HEK293 (cell line): Measurements from ENCODE around the gene S100PBP.

Experiments
- CTCF ChIA-PET: fragments of 350-600 bp; formaldehyde crosslinking; extraction: SDS; loops from one replicate; lab custom pipeline; 2021; ENCODE audit warnings: antibody characterized with exemption; lab: Yijun Ruan, JAX
- POLR2A ChIA-PET: fragments of 300-600 bp; formaldehyde crosslinking; extraction: SDS; loops from one replicate; lab custom pipeline; 2020; ENCODE audit warnings: antibody characterized with exemption, inconsistent platforms; lab: Yijun Ruan, JAX
- H3K27ac ChIP-seq: fragments of 200-500 bp; sonication (Bioruptor generic); 2 replicates; pipeline ENCODE4 v1.5.1; 2014; ENCODE audit warnings: low read depth, low read length, control low read depth, inconsistent platforms; ENCODE audit errors: extremely low read depth
- H3K36me3 ChIP-seq, 2 experiments: fragments of 200-500 bp in 1 of 2; sonication (Bioruptor generic) in 1 of 2; 1 replicate in 1 of 2; 2 replicates in 1 of 2; pipeline ENCODE4 v1.5.1; 2014 to 2017; ENCODE audit warnings: inconsistent platforms in 2 of 2, low read length in 2 of 2; ENCODE audit not compliant: control insufficient read depth in 2 of 2, insufficient read depth in 1 of 2
- H3K4me1 ChIP-seq: fragments of 200-500 bp; sonication (Bioruptor generic); 2 replicates; pipeline ENCODE4 v1.5.1; 2014; ENCODE audit warnings: mild to moderate bottlenecking, low read length, inconsistent platforms; ENCODE audit not compliant: control insufficient read depth, insufficient read depth
- H3K4me3 ChIP-seq: 2 replicates; pipeline ENCODE4 v1.5.1; 2011; ENCODE audit warnings: low read depth, mild to moderate bottlenecking, control low read depth, low read length, moderate library complexity
- H3K9me3 ChIP-seq: fragments of 200-500 bp; sonication (Bioruptor generic); 2 replicates; pipeline ENCODE4 v1.5.1; 2014; ENCODE audit warnings: low read depth, low read length, inconsistent platforms; ENCODE audit not compliant: control insufficient read depth, insufficient read depth
- BCL11A ChIP-seq: fragments of 450-650 bp; formaldehyde crosslinking; IDR thresholded peaks from 2 replicates; pipeline ENCODE4 v1.5.1; 2016; ENCODE audit warnings: low read depth, missing biosample characterization, missing genetic modification characterization
- GLIS1 ChIP-seq: fragments of 450-650 bp; formaldehyde crosslinking; IDR thresholded peaks from 2 replicates; pipeline ENCODE4 v1.5.1; 2016; ENCODE audit warnings: missing biosample characterization, missing genetic modification characterization
- GLIS2 ChIP-seq: fragments of 450-650 bp; formaldehyde crosslinking; IDR thresholded peaks from 2 replicates; pipeline ENCODE4 v1.5.1; 2016; ENCODE audit warnings: missing biosample characterization, missing genetic modification characterization
- HOXA7 ChIP-seq: sonication (generic); formaldehyde crosslinking; IDR thresholded peaks from 2 replicates; pipeline ENCODE4 v1.8.1; 2022; ENCODE audit warnings: missing genetic modification reagents, borderline replicate concordance
- IKZF3 ChIP-seq: fragments of 450-650 bp; IDR thresholded peaks from 2 replicates; pipeline ENCODE4 v1.5.0; 2018; ENCODE audit warnings: missing biosample characterization, mild to moderate bottlenecking, missing genetic modification characterization, moderate library complexity
- PRDM6 ChIP-seq: fragments of 450-650 bp; formaldehyde crosslinking; IDR thresholded peaks from 2 replicates; pipeline ENCODE4 v1.5.1; 2017; ENCODE audit warnings: missing biosample characterization, missing genetic modification characterization
- RBAK ChIP-seq: fragments of 450-650 bp; formaldehyde crosslinking; IDR thresholded peaks from 2 replicates; pipeline ENCODE4 v1.5.1; 2016; ENCODE audit warnings: missing biosample characterization, missing genetic modification characterization
- SP2 ChIP-seq: fragments of 450-650 bp; formaldehyde crosslinking; IDR thresholded peaks from 2 replicates; pipeline ENCODE4 v1.5.1; 2016; ENCODE audit warnings: missing biosample characterization, missing genetic modification characterization
- YY1 ChIP-seq: fragments of 450-650 bp; formaldehyde crosslinking; IDR thresholded peaks from 2 replicates; pipeline ENCODE4 v1.5.1; 2018; ENCODE audit warnings: missing biosample characterization, missing genetic modification characterization
- ZFHX2 ChIP-seq: fragments of 450-650 bp; formaldehyde crosslinking; conservative IDR thresholded peaks from 2 replicates; pipeline ENCODE4 v1.5.1; 2016; ENCODE audit warnings: missing biosample characterization, missing genetic modification characterization
- ZIC2 ChIP-seq: fragments of 450-650 bp; formaldehyde crosslinking; IDR thresholded peaks from 2 replicates; pipeline ENCODE4 v1.5.1; 2016; ENCODE audit warnings: missing biosample characterization, missing genetic modification characterization
- ZNF19 ChIP-seq: fragments of 450-650 bp; formaldehyde crosslinking; IDR thresholded peaks from 2 replicates; pipeline ENCODE4; 2016; ENCODE audit warnings: missing biosample characterization, missing genetic modification characterization, low read depth
- ZNF274 ChIP-seq, 2 experiments: fragments of 200-500 bp in 1 of 2; fragments of 450-650 bp in 1 of 2; sonication (Bioruptor generic) in 1 of 2; formaldehyde crosslinking in 1 of 2; IDR thresholded peaks; 2 replicates each; pipeline versions ENCODE4 v1.5.1 to v1.6.1; 2014 to 2016; ENCODE audit warnings: borderline replicate concordance in 1 of 2, inconsistent platforms in 1 of 2, low read length in 1 of 2, missing biosample characterization in 1 of 2, missing genetic modification characterization in 1 of 2
- ZNF292 ChIP-seq: fragments of 450-650 bp; formaldehyde crosslinking; IDR thresholded peaks from 2 replicates; pipeline ENCODE4 v1.5.1; 2016; ENCODE audit warnings: low read depth, missing biosample characterization, missing genetic modification characterization, borderline replicate concordance
- ZNF302 ChIP-seq: fragments of 450-650 bp; formaldehyde crosslinking; IDR thresholded peaks from 2 replicates; pipeline ENCODE4 v1.5.1; 2016; ENCODE audit warnings: missing biosample characterization, missing genetic modification characterization, low read depth
- ZNF501 ChIP-seq: fragments of 450-650 bp; formaldehyde crosslinking; IDR thresholded peaks from 2 replicates; pipeline ENCODE4 v1.5.1; 2016; ENCODE audit warnings: missing biosample characterization, missing genetic modification characterization
- ZNF514 ChIP-seq: fragments of 450-650 bp; formaldehyde crosslinking; IDR thresholded peaks from 2 replicates; pipeline ENCODE4 v1.5.1; 2016; ENCODE audit warnings: missing biosample characterization, missing genetic modification characterization
- ZNF548 ChIP-seq: fragments of 450-650 bp; formaldehyde crosslinking; IDR thresholded peaks from 2 replicates; pipeline ENCODE4 v1.5.1; 2016; ENCODE audit warnings: missing biosample characterization, missing genetic modification characterization
- ZNF626 ChIP-seq: fragments of 450-650 bp; sonication (Bioruptor Pico); formaldehyde crosslinking; IDR thresholded peaks from 2 replicates; pipeline ENCODE4 v1.5.1; 2018; ENCODE audit warnings: missing biosample characterization, missing genetic modification characterization, inconsistent platforms
- ZNF639 ChIP-seq: fragments of 450-650 bp; formaldehyde crosslinking; IDR thresholded peaks from 2 replicates; pipeline ENCODE4 v1.5.1; 2016; ENCODE audit warnings: missing biosample characterization, missing genetic modification characterization
- ZNF658 ChIP-seq: fragments of 450-650 bp; formaldehyde crosslinking; IDR thresholded peaks from 2 replicates; pipeline ENCODE4; 2016; ENCODE audit warnings: missing biosample characterization, missing genetic modification characterization
- TF ChIP-seq, protein P1 (sequence below): fragments of 450-650 bp; formaldehyde crosslinking; IDR thresholded peaks from 2 replicates; pipeline ENCODE4 v1.5.0; 2017; ENCODE audit warnings: missing biosample characterization, missing genetic modification characterization, borderline replicate concordance
- TF ChIP-seq, protein P2 (sequence below): fragments of 450-650 bp; formaldehyde crosslinking; IDR thresholded peaks from 2 replicates; pipeline ENCODE4 v1.5.1; 2017; ENCODE audit warnings: missing biosample characterization, missing genetic modification characterization
- TF ChIP-seq, protein P3 (sequence below): sonication (generic); formaldehyde crosslinking; IDR thresholded peaks from 2 replicates; pipeline ENCODE4 v1.8.1; 2022; ENCODE audit warnings: mild to moderate bottlenecking, moderate library complexity, missing genetic modification reagents
- TF ChIP-seq, protein P4 (sequence below): fragments of 450-650 bp; formaldehyde crosslinking; IDR thresholded peaks from 2 replicates; pipeline ENCODE4 v1.5.1; 2017; ENCODE audit warnings: missing biosample characterization, missing genetic modification characterization

The S100PBP gene

GRCh38 chr1:32884032-32884372 is 66.5 kb downstream of the S100PBP start:
- H3K4me3 ChIP-seq = no peak overlapping the region
- CTCF ChIA-PET = interaction anchor here (0.7 to 3.3 kb wide), 2 partner anchors 9 to 251 kb away, joined by 3 to 22 read pairs; no protein-coding TSS in a partner anchor
- TF ChIP-seq, protein P1, sequence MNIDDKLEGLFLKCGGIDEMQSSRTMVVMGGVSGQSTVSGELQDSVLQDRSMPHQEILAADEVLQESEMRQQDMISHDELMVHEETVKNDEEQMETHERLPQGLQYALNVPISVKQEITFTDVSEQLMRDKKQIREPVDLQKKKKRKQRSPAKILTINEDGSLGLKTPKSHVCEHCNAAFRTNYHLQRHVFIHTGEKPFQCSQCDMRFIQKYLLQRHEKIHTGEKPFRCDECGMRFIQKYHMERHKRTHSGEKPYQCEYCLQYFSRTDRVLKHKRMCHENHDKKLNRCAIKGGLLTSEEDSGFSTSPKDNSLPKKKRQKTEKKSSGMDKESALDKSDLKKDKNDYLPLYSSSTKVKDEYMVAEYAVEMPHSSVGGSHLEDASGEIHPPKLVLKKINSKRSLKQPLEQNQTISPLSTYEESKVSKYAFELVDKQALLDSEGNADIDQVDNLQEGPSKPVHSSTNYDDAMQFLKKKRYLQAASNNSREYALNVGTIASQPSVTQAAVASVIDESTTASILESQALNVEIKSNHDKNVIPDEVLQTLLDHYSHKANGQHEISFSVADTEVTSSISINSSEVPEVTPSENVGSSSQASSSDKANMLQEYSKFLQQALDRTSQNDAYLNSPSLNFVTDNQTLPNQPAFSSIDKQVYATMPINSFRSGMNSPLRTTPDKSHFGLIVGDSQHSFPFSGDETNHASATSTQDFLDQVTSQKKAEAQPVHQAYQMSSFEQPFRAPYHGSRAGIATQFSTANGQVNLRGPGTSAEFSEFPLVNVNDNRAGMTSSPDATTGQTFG (tag by site-specific recombination) = no peak
- TF ChIP-seq ZNF501 (tag by site-specific recombination) = no peak
- no peak for TF ChIP-seq IKZF3 (tag by site-specific recombination)
- TF ChIP-seq, all 188 proteins: peak for 0

GRCh38 chr1:32884726-32885125 is 67.3 kb downstream of the S100PBP start:
- ChIA-PET CTCF (interaction anchor here (0.6 to 3.3 kb wide), 5 partner anchors 9 to 252 kb away, joined by 3 to 22 read pairs (median 3); no protein-coding TSS in a partner anchor), POLR2A (no interaction called here)
- no peak overlapping the region for H3K27ac ChIP-seq
- H3K36me3 ChIP-seq = no peaks in the 10 kb centered on the region
- no peaks in the 10 kb centered on the region for H3K9me3 ChIP-seq
- H3K4me3 ChIP-seq = no peak overlapping the region
- H3K4me1 ChIP-seq = no peaks in the 10 kb centered on the region
- TF ChIP-seq RBAK (tag by site-specific recombination) = no peak
- TF ChIP-seq ZNF19 = no peak
- TF ChIP-seq ZNF639 (tag by site-specific recombination) = no peak
- TF ChIP-seq GLIS1 (tag by site-specific recombination) = peak; percentile 88
- TF ChIP-seq, protein P2, sequence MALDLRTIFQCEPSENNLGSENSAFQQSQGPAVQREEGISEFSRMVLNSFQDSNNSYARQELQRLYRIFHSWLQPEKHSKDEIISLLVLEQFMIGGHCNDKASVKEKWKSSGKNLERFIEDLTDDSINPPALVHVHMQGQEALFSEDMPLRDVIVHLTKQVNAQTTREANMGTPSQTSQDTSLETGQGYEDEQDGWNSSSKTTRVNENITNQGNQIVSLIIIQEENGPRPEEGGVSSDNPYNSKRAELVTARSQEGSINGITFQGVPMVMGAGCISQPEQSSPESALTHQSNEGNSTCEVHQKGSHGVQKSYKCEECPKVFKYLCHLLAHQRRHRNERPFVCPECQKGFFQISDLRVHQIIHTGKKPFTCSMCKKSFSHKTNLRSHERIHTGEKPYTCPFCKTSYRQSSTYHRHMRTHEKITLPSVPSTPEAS (tag by site-specific recombination) = no peak
- no peak for TF ChIP-seq YY1 (tag by site-specific recombination)
- TF ChIP-seq ZNF292 = no peak
- TF ChIP-seq ZFHX2 (tag by site-specific recombination) = peak; percentile 37
- TF ChIP-seq, protein P3, sequence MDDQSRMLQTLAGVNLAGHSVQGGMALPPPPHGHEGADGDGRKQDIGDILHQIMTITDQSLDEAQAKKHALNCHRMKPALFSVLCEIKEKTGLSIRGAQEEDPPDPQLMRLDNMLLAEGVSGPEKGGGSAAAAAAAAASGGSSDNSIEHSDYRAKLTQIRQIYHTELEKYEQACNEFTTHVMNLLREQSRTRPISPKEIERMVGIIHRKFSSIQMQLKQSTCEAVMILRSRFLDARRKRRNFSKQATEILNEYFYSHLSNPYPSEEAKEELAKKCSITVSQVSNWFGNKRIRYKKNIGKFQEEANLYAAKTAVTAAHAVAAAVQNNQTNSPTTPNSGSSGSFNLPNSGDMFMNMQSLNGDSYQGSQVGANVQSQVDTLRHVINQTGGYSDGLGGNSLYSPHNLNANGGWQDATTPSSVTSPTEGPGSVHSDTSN (CRISPR knock-in tag) = no peak
- no peak for TF ChIP-seq BCL11A (tag by site-specific recombination)
- TF ChIP-seq SP2 = peak; percentile 33; the same call in 1 of the 2 replicates
- no peak for TF ChIP-seq ZNF274 (IDR thresholded peaks at IDR 0.05; ENCODE audit: low read length)
- TF ChIP-seq ZNF274 (tag by site-specific recombination; IDR thresholded peaks at IDR 0.05; ENCODE audit: borderline replicate concordance) = no peak
- TF ChIP-seq PRDM6 (tag by site-specific recombination) = no peak
- TF ChIP-seq ZNF302 (tag by site-specific recombination) = no peak
- no peak for TF ChIP-seq ZNF626 (tag by site-specific recombination)
- TF ChIP-seq, protein P4, sequence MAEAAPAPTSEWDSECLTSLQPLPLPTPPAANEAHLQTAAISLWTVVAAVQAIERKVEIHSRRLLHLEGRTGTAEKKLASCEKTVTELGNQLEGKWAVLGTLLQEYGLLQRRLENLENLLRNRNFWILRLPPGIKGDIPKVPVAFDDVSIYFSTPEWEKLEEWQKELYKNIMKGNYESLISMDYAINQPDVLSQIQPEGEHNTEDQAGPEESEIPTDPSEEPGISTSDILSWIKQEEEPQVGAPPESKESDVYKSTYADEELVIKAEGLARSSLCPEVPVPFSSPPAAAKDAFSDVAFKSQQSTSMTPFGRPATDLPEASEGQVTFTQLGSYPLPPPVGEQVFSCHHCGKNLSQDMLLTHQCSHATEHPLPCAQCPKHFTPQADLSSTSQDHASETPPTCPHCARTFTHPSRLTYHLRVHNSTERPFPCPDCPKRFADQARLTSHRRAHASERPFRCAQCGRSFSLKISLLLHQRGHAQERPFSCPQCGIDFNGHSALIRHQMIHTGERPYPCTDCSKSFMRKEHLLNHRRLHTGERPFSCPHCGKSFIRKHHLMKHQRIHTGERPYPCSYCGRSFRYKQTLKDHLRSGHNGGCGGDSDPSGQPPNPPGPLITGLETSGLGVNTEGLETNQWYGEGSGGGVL (tag by site-specific recombination) = no peak
- no peak for TF ChIP-seq HOXA7 (CRISPR knock-in tag)
- TF ChIP-seq GLIS2 = peak; percentile 37; the same call in 1 of the 2 replicates
- TF ChIP-seq ZNF658 (tag by site-specific recombination) = no peak
- no peak for TF ChIP-seq ZNF548 (tag by site-specific recombination)
- TF ChIP-seq ZNF514 (tag by site-specific recombination) = no peak
- TF ChIP-seq ZIC2 = peak; percentile 46; the same call in 1 of the 2 replicates

More at GRCh38 chr1:32884032-32884372, 66.5 kb downstream of the S100PBP start:
- no peak overlapping the region for H3K27ac ChIP-seq
- H3K36me3 ChIP-seq = no peaks in the 10 kb centered on the region
- no peaks in the 10 kb centered on the region for H3K9me3 ChIP-seq
- POLR2A ChIA-PET = no interaction called here
- H3K4me1 ChIP-seq = no peaks in the 10 kb centered on the region
